DMS153 treated with DMSO at 0.1 percent for 48 hours (cell line): ENCODE measurements around the gene TBX18.

ENCODE experiments used
- DNase-seq: peaks from one replicate; lab custom pipeline; 2025; ENCODE audit not compliant: unreplicated experiment; lab: John Stamatoyannopoulos, UW

Gene TBX18

GRCh38 chr6:84773133-84773430, 8.7 kb upstream of the TBX18 start:
- no peak for DNase-seq

DNA sequence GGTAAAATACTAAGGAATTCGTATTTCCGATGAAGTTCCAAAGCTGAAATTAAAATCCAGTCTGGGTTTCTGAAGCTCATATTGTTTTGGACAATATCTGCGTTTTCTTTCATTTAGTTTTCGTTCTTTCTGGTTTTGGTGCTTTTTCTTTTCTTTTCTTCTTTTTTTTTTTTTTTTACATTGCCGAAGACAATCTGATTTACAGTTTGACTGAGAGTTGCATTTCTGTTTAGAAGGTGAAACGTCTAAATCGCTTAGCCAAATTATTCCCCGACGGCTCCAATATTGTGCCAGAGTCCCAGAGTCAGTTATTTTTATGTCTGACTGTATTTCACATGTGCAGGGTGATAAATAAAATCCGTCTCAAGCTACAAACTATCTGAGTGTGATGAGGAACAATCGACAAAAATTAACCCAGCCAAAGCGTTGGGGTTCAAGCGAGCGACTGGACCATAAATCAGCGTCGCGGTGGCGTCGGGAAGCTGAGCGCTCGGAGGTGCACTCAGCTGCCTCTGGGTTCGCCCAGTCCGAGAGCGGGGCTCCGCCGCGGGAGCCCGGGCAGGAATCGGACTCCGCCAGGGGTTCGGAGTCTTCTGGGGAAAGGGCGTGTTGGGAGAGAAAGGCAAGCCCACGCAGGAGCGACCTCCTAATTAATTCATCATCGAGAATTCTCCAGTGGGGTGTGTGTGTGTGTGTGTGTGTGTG, 8.2 kb upstream of the TBX18 start:
- DNase-seq = no peak

DNA sequence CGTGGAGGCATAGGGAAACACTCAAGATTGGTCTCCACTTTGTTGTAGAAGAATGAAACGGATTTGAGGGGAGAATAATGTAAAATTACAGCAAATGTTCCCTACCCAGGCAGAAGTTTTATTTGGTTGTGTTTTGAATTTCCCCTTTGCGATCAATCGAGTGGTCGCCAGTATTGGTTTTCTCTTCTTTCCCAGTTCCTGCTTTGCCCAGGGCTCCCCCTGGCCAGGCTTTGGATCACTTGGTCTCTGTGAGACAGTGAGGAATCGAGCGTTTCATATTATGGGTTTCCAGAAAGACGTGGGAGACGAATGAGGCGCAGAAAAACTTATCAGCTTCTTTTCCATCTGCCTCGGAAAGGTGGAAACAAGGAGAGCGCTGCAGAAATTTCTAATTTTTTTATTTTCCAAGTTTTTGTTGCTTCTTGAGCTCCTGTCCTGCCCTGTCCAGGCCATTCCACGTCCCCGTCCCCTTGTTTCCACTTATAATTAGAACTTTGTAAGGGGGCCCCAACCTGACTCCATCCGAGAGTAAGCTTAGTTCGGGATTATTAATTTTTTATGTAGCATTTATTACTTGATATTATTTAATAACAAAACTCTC, 7.5 kb upstream of the TBX18 start:
- DNase-seq = no peak

- no peak for DNase-seq
These were observed 6.8 kb upstream of the TBX18 start for GRCh38 chr6:84771125-84771755.

DNA sequence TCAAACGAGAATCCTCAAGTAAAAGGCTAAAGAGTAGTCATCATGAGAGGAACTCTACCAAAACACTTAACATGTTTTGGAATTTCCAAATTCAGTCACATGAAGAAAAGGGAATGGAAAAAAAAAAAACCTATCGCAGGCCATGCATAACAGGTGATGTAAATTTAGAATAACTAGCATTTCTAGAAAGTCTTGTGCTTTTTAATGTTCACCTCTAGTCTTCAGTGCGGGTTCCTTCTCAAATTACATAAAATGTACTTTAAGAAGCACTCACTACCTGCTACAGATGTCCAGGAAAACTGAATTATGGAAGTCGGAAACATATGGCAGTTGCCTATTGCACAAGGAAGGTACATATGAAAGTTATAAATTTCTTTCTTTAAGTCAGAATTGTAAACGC, 6.1 kb upstream of the TBX18 start:
- no peak for DNase-seq

DNA sequence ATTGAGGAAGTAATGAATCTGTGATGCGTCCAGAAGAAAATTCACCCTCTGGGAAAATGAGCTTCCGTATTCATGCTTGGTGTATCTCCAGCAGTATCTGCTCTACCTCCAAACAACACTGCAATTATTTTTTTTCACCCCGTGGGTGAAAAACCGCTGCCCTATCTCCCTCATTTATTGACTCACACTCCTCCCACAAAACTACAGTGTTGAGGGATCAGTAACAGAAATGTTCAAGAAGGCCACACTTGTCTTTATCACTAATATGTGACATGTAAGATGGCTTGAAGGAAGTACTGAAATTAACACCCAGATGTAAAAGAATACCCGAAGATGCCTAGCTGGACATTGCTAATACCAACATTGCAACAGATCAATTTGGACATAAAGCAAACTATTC, 4.9 kb upstream of the TBX18 start:
- DNase-seq = no peak

DNA sequence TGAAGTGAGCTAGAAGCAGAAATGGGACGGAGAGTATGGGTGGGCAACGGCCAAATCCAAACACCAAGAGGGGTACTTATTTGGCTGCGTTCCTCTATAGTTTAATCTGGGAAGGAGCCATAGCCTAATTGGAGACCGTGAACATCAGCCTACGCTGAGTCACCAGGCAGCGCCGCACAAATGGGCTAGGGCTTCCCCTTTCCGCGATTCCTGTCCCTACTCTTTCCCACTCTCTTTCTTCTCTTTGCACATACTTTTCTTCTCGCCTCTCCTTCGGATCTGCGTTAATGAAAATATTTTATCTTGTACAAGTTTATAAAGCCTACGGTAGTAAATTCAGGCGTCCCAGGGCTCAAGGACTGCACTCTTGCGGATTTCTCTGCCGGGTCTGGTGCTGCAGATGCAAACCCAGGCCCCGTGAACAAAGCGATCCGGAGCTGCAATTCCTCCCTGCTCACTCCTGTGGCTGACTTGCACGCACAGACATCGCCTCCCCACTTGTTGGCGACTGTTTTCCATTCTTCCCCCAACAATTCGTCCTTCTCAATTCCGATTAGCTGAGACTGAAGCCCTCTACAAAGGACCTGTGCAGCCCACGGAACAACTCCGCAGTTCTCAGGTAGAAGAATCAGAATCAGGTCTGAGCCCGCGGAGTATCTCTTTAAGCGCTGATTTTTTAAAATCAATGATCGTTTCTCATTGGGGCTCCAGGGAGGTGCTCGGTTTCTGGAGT, 4.2 kb upstream of the TBX18 start:
- no peak for DNase-seq

- DNase-seq = no peak
These were observed 3.3 kb upstream of the TBX18 start for GRCh38 chr6:84767526-84768201.

DNA sequence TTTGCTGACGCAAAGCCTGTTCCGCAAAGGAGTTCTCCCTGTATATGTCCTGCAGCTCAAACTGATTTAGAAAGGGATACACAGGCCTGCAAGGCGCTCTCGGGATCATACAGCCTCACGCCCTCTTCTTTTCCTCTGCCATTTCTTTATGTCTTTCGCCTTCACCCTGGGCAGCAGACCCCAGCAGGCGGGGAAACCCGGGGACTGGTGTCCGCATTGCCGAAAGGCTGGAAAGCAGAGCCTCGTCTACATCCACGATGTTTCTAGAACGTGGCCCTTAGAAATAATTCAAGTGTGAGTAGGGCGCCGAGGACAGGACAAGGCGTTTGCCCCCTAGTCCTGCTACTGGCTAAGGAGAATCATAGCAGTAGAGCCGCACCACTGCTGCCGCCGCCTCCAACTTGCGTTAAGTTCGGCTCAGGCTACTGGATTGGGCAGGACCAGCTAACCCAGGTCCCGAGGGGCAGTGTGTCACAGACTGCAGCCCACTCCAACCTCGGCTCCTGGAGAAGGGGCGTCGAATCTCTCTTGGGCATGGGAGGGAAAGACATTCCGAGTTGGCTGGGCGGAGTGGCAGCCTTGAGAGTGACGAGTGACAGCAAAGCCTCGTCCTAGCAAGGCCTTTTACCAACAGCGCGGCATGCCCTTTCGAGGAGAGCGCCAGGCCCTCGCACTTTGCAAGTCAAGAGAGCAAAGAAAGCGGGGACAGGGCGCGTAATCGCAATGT, 2.6 kb upstream of the TBX18 start:
- no peak for DNase-seq

- DNase-seq = no peak
These were observed 1.9 kb upstream of the TBX18 start for GRCh38 chr6:84766118-84766798.

- DNase-seq = no peak
These were observed 489 bp downstream of the TBX18 start for GRCh38 chr6:84763886-84764331.

DNA sequence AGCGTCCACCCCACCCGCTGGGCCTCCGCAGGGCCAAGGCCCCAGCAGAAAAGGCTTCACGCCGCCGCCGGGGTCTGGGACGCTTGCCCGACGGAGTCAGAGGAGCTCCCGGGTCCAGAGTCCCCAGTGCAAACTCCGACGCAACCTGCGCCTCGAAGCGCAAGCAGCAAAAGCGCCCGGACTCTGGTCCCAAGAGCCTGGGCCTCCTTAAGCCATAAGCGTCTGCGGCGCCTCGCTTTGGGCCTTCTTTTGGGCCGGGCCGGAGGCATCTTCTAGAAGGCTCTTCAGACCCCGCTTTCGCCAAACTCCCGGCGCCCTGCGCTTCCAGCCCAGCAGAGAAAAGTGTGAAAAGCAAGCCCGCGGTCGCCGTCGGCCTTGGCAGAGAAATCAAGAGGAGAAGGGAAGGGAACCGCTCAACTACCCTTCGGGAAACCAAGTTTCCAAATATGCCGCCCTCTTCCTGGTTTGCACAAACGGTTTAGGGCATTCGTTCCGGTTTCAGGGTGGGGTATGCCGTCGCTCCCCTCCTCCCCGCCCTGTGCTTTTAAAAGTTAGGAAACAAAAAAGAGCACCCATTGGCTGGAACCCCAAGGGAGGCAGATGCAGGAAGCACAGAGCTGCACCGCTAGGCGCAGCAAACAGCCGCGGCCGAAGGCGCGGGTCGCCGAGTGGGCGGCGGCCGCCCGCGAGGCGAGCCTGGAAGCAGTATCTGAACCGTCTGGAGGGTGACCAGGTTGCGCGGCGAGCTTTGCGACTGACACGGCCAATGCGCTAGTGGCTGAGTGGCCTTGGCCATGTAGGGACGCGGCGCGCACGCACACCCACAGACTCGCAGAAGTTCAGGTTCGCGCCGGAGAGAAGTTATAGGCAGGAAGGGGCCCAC, 1.2 kb downstream of the TBX18 start:
- DNase-seq = no peak

GRCh38 chr6:84762220-84763002, 2.0 kb downstream of the TBX18 start:
- DNase-seq = no peak

DNA sequence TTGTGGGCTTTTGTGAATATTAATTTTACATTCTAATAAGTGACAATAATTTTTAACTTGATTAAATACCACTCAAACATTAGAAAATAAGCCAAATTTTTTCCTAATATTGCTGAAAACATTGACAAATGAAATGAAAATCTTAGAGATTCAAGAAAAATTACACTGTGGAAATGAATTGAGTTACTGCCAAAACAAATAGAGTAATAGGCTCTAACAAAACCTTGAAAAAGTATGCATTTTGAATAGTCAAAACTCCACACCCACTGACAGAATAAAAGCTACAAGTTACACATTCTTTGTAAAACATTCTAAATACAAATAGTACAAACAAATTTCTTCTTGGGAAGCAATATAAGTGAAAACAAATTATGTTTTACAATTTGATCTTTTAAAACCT, 5.9 kb downstream of the TBX18 start:
- no peak for DNase-seq

- DNase-seq = no peak
These were observed 7.5 kb downstream of the TBX18 start for GRCh38 chr6:84756877-84757276.

DNA sequence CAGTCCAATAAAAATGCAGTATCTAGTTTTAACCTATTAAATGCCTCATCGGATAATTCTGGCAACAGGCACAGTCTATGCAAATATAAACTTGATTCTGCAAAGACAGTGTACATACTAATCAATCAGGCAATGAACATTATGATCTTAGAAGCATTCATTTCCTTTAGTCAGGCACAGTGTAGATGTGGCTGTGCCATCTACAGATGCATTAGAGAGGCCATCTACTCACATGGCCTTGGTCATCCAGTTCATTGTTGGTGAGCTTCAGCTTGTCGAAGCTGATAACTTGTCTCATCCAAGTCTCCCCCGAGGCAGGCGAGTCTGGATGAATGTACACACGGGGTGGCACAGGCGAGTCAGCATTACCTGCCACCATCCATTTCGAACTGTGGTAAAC, 7.9 kb downstream of the TBX18 start:
- DNase-seq = no peak

DNA sequence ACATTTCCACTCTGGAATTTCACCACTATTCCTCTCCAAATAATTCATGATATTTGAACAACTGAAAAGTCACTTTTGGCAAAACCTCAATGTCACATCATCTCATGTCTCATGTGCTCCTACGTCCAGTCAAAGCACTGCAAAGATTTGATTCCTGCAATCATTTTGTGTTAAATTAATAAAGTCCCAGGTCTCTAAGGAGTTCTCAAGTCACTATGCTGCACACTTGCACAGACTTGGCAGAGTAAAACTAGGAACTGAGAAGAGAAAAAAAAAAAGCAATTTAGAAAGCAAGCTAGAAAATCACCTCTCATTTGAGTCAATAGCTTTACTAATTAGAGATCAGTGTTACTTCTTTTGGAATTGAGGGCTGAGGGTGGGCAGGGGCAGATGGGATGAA, 11.2 kb downstream of the TBX18 start:
- DNase-seq = no peak

DNA sequence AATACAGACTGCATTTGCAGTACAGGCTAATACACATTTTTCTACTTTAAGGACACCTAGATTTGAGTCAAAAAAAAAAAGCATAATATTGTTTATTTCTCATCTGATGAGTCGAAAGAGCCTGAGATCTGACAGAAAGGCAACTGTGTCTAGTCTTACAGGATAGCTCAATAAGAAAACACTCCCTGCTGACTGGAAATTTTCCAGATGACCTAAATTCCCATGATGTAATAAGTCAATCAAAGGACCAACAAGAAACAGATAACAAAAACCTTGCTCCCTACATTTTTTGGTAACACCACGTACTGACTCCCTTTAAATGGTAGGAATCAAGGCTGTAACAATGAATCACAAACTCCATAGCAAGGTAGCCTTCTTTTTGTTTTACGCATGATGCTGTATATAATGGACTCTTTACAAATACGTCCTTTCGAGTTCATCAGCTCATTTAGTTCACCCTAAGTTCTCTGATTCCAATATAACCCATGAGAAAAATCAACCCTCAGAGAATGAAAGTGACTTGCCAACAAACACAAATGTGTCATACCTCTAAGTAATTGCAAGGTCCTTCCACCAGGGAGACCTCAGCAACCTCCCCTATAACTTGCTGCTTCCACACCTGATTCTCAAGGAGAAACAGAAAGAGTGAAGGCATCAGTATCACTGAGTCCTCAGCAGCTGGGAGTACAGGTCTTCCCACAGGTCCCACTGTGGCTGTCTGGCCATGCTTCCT, 12.1 kb downstream of the TBX18 start:
- DNase-seq = no peak
